Myocyte (in vitro differentiated cells): ENCODE data around the gene CENPVL2. TPM values are rescaled to one million over a fixed set of nuclear protein-coding genes. Genes with fewer than 3 reads are reported as not detected.
"Not testable (repeated sequence)": the region's sequence is repeated elsewhere in the genome, so short reads cannot be mapped to it uniquely, and the experiment has no call there.

Experiments
- DNase-seq: peaks from one replicate; pipeline ENCODE4 v3.0.0-alpha.2; 2012; ENCODE audit warnings: low read depth
- polyA plus RNA-seq: library from polyadenylated mRNA; unstranded; fragments of >200 nt; gene quantifications from one replicate; pipeline ENCODE4 v1.2.1, GENCODE V29; 2012; ENCODE audit warnings: missing spikeins
- total RNA-seq: library from RNA; depleted of rRNA; stranded (reverse); fragments of >200 nt; gene quantifications from 2 replicates; pipeline ENCODE4 v1.2.3, GENCODE V29; 2014

Gene CENPVL2
- total RNA-seq: 0.24 TPM in 1 of 2 replicates, not detected in the other
- polyA plus RNA-seq: not detected

GRCh38 chrX:51682720-51683062 lies at the start of gene CENPVL2:
Gene CENPVL2, minus strand, starts transcription at chrX:51682831. Its CDS starts 0 bp downstream, at chrX:51682831.
- DNase-seq: not testable (repeated sequence)

DNA sequence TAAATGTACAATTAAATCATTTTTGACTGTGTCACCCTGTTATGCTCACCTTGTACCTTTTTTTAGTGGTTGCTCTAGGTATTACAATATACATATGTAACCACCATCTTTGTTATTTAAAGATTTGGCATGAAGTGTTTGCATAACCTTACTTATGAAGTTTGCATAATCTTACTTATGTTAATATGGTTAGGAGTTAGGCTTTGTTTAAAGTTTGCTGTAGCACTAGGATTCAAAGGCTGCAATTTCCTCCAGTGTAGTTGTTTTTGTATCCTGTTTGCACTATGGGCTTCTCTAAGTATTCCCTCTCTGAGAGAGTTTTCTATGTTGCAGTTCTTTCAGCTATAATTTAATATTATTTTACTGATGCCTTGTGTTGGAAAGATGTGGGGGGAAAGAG lies 45.6 kb upstream of the CENPVL2 start:
- DNase-seq: no peak

GRCh38 chrX:51712943-51713647 lies 30.5 kb upstream of the CENPVL2 start:
- DNase-seq: not testable (repeated sequence)

DNA sequence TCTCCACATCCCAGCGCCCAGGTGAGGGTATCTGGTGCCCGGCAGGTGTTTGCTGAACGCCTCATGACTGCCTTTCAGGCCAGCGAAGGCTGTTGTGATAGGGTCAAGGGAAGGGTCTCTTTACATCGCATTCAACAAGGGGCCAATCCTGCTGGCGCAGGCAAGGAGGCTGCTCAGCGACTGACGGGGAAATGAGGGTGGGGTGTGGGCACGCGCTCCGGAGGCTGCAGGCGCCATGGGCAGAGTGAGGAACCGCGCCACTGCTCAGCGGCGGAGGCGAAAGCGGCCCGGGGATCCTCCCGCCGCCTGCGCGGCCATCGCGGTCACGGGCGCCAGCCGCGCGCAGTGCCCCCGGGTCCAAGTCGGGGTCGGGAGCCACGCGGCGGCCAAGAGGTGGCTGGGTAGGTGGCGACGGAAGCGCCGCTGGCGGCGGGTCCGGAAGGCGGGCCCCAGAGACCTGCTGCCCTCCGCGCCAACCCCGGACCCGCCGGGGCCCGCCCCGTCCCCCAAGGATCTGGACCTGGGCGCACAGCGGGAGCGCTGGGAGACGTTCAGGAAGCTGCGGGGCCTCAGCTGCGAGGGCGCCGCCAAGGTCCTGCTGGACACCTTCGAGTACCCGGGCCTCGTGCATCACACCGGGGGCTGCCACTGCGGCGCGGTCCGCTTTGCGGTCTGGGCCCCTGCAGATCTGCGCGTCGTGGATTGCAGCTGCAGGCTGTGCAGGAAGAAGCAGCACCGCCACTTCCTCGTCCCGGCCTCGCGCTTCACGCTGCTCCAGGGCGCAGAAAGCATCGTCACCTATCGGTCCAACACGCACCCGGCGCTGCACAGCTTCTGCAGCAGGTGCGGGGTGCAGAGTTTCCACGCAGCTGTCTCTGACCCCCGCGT lies 27.9 kb upstream of the CENPVL2 start, which contains the start of gene CENPVL1:
Gene CENPVL1, plus strand, starts transcription at position 236 of the 888 bp plus-strand sequence. Its CDS starts 0 bp downstream, at position 236.
- DNase-seq: not testable (repeated sequence)

- DNase-seq: no peak
These were observed 14.8 kb upstream of the CENPVL2 start for GRCh38 chrX:51697397-51697796.

GRCh38 chrX:51694254-51694653 lies 11.6 kb upstream of the CENPVL2 start:
- no peak for DNase-seq

- DNase-seq: not testable (repeated sequence)
These were observed 567 bp downstream of the CENPVL2 start for GRCh38 chrX:51681808-51682719.

DNA sequence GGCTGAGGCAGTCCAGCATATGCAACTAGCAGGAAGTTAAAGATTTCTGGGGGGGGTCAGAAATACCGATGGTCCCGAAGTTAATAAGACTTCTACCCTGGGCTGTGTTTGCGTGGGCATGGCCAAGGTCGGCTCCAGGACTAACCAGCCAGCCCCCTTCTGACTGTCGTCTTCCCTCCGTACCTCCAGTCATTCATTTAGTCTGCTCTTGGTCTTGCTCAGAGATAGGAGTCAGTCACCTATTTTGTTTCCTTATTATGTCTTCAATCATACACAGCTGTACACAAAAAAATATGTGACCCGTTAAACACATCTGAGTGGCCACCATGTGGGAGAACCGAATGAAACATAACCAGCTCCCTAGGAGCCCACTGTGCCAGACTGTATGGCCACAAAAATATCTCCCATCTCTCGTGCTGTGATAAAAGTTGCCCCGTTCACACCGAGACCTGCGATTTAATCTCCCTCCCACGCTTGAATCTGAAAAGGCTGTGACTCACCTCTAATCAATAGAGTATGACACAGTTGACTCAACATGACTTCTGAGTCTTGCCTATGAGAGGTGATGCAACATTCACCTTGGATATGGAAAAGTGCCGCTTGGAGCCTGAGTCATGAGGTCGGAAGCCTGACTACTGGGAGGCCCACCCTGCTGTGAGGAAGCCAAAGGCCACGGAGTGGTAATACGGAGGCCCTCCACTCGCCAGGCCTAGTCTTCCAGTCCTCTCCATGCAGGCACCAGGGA lies 2.8 kb downstream of the CENPVL2 start:
- not testable (repeated sequence) for DNase-seq

GRCh38 chrX:51665981-51666380 lies 16.6 kb downstream of the CENPVL2 start:
- no peak for DNase-seq

DNA sequence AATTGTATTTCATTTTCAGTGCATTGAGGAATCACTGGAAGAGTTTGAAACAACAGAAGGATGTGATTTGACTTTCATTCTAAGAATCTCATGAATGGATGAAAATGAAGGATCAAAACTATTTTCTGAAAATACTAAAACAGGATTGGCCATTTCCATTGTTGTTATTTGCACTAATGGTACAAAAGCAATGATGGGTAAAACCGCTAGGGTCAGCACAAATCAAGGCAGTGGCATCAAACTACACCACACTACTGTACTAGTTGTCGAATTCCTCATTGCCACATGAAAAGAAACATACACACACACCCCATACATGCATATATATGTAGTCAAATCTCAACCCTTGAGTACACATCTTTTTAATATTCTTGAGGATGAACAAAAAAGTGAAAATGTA lies 39.3 kb downstream of the CENPVL2 start:
- no peak for DNase-seq

- DNase-seq: peak; percentile 31
These were observed 41.1 kb downstream of the CENPVL2 start for GRCh38 chrX:51641421-51642021.

- DNase-seq: not testable (repeated sequence)
These were observed 46.1 kb downstream of the CENPVL2 start for GRCh38 chrX:51636511-51636910.

Other genes with a start within 250 kb of the CENPVL2 start
- 7.0 and 10.6 TPM in 2 replicates for gene NUDT11, start 186.2 kb downstream of the CENPVL2 start, total RNA-seq
- 0.21 and 0.31 TPM in 2 replicates for gene CENPVL3, start 63.9 kb downstream of the CENPVL2 start, total RNA-seq
- gene CENPVL1, start 27.7 kb upstream of the CENPVL2 start, total RNA-seq: 0.24 TPM in 1 of 2 replicates, not detected in the other
- 10.2 and 11.0 TPM in 2 replicates for gene GSPT2, start 60.6 kb upstream of the CENPVL2 start, total RNA-seq
- 477 and 582 TPM in 2 replicates for gene MAGED1, start 210.8 kb upstream of the CENPVL2 start, total RNA-seq